Measurements from ENCODE around the gene DBF4B.
"Not testable (repeated sequence)": the region's sequence is repeated elsewhere in the genome, so short reads cannot be mapped to it uniquely, and the experiment has no call there.

The DBF4B gene

DNA sequence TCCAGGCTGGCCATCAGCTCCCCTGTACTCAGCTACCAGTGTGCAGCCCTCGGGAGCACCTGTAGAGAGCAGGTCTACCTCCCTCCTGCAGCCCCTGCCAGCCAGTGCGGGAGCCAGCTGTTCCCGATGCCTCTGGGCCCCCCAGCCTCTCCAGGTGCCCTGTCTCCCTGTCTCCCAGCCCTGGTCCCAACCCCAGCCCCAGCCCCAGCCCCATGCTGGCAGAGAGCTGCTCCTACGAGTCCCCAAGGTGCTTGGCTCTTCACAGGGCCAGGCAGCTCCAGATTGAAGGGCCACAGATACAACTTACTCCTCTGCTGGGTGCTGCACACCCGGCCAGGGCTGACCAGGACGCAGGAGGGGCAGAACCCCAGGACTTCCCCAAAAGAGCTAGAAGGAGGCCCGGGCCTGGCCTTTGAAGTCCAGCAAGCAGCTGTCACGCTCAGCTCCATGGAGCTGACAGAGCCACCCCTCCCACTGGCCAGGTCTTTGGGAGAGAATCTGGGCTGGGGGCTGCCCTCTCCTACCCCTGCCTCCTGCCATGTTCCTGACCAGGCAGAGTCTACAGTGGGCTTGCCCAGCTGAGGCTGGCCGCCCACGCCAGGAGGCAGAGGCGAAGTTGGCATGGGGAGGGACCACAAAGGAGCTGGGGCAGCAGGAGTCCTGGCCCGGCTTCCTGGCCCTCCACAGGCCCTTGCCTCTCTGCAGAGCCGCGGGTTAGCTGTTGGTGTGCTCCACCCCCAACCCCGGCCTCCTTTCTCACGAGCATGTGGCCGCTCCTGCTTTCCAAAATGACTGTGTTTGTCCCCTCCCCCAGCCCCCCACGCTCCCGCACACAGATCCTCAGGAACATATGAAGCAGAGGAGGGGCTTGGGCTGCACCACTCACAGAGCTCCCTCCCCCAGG is 40.9 kb downstream of the DBF4B start:
- TF ChIP-seq, protein P1, sequence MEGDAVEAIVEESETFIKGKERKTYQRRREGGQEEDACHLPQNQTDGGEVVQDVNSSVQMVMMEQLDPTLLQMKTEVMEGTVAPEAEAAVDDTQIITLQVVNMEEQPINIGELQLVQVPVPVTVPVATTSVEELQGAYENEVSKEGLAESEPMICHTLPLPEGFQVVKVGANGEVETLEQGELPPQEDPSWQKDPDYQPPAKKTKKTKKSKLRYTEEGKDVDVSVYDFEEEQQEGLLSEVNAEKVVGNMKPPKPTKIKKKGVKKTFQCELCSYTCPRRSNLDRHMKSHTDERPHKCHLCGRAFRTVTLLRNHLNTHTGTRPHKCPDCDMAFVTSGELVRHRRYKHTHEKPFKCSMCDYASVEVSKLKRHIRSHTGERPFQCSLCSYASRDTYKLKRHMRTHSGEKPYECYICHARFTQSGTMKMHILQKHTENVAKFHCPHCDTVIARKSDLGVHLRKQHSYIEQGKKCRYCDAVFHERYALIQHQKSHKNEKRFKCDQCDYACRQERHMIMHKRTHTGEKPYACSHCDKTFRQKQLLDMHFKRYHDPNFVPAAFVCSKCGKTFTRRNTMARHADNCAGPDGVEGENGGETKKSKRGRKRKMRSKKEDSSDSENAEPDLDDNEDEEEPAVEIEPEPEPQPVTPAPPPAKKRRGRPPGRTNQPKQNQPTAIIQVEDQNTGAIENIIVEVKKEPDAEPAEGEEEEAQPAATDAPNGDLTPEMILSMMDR (conservative IDR thresholded peaks at IDR 0.05; ENCODE audit: control insufficient read depth, insufficient read depth, low read depth, low read length), result no peak

DNA sequence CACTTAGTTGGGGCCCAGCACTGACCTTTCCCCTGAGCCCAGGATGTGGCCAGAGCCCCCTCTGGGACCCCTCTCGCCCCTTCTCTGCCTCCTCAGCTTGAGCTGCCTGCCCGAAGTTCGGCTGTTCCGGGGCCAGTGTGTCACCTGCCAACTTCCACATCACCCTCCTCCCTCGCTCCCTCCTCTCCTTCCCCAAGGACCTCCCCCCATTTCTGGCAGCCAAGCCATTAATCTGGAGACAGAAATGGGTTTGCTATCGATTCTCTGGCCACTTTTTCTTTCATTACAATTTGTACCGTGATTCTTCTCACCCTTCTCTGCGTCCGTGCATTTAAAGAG is 41.5 kb downstream of the DBF4B start:
- TF ChIP-seq, protein P1 (conservative IDR thresholded peaks at IDR 0.05; ENCODE audit: control insufficient read depth, insufficient read depth, low read depth, low read length), result no peak
- no peak overlapping the region for H3K4me3 ChIP-seq (ENCODE audit: control insufficient read depth, low read depth, low read length)
- DNase-seq (ENCODE audit: low read depth), result no peak

More for the DNA sequence above, 40.9 kb downstream of the DBF4B start:
- H3K4me3 ChIP-seq (ENCODE audit: control insufficient read depth, low read depth, low read length), result no peak overlapping the region
- no peak for DNase-seq (ENCODE audit: low read depth)

DNA sequence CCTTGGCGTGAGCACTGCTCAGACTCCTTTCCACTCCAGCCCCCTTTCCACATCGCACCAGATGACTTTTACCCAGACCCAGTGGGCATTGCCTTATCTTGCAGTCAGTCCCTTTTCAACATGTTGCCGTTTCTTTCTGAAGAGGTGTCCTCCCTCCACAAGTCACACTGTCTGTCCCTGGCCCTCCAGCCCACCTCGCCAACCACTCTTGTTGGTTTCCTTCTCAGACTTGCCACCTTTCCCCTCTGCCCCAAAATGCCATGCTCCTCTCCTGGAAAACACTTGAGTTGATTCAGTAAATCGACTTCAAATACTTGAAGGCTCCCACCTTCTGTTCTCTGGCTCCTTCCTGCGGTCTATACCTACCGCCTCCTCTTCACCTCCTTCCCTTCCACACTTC is 42.9 kb downstream of the DBF4B start:
- no peak overlapping the region for H3K4me3 ChIP-seq (ENCODE audit: control insufficient read depth, low read depth, low read length)
- TF ChIP-seq, protein P1 (conservative IDR thresholded peaks at IDR 0.05; ENCODE audit: control insufficient read depth, insufficient read depth, low read depth, low read length), result no peak
- DNase-seq (ENCODE audit: low read depth), result no peak

DNA sequence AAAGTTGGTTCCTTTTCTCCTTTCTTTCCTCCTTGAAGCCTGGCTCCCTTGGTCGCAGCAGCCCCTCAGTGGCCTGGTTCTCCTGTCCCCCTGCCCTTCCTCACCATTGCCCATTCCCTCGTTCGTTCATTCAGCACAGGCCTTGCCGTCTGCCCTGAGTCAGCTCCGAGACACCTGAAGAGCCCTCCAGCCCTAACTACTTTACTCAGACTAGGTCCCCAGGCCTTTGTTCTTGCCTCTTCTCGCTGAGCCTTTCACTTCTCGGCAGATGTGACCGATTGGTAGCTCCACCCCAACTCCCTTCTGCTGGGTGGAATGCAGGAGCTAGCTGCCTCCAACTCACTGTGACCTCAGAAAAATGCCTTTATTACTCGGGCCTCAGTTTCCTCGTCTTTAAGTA is 43.3 kb downstream of the DBF4B start:
- H3K4me3 ChIP-seq (ENCODE audit: control insufficient read depth, low read depth, low read length), result no peak overlapping the region
- TF ChIP-seq, protein P1 (conservative IDR thresholded peaks at IDR 0.05; ENCODE audit: control insufficient read depth, insufficient read depth, low read depth, low read length), result no peak
- no peak for DNase-seq (ENCODE audit: low read depth)

DNA sequence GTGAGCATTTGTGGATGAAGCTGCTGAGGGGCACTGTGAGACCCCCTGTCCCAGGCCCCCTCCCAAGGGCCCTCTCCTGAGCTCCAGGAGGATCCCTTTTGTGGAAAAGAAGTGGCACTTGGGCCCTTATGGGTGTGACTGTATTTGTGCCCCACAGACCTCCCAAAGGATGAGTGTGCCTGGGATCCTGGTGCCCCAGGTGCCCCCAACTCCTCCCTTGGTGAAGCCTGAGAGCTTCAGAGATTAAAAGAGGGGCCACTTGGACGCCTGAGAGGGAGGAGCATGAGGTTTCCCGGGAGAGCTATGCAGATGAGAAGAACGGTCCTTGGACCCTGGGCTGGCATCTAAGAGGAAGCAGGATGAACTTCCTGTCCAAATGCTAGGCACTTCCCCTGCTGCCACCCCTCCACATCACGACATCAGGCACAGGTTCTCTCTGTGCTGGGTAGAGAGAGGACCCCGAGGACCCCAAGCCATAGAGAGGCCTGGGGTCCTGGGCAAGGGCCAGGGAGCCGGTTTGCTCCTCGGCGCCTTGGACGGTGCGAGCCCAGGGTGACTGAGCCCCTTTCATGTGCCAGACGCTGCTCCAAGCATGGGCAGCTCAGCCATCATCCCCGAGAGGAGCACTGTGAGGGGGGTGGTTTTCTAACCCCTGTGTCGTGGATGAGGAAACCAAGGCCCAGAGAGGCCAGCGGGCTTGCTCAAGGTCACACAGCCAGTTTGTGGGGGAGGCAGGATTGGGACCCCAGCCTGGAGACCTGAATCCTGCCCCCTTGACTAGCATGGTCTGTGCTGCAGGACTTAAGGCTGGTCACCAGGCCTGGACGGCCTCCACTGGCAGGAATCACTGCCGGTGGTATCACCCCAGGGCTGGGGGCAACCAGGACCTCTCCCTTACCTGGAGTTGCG is 44.7 kb downstream of the DBF4B start:
- H3K4me3 ChIP-seq (ENCODE audit: control insufficient read depth, low read depth, low read length), result no peak overlapping the region
- TF ChIP-seq, protein P1 (conservative IDR thresholded peaks at IDR 0.05; ENCODE audit: control insufficient read depth, insufficient read depth, low read depth, low read length), result no peak
- DNase-seq (ENCODE audit: low read depth), result no peak

DNA sequence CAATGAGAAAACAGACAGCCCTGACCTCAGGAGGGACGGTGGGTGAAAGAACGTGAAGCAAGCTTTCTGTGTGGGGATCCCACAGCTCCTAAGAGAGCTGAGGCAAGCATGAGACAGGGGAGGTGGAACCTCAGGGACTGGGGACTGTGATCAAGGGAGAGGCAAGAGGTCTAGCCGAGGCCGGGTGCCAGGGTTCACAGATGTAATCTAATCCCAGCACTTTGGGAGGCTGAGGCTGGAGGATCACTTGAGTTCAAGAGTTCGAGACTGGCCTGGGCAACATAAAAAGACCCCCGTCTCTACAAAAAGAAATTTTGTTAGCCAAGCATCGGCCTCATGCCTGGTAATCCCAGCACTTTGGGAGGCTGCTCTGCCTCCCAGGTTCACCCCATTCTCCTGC is 45.8 kb downstream of the DBF4B start:
- no peak overlapping the region for H3K4me3 ChIP-seq (ENCODE audit: control insufficient read depth, low read depth, low read length)
- TF ChIP-seq, protein P1 (conservative IDR thresholded peaks at IDR 0.05; ENCODE audit: control insufficient read depth, insufficient read depth, low read depth, low read length), result no peak
- DNase-seq (ENCODE audit: low read depth), result no peak

DNA sequence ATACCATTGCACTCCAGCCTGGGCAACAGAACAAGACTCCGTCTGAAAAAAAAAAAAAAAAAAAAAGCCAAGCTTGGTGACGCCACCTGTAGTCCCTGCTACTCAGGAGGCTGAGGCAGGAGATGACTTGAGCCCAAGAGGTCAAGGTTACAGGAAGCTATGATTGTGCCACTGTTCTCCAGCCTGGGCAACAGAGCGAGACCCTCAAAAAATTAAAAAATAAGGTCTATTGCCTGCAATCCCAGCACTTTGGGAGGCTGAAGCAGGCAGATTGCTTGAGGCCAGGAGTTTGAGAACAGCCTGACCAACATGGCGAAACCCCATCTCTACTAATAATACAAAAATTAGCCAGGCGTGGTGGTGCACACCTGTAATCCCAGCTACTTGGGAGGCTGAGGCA is 46.7 kb downstream of the DBF4B start:
- DNase-seq (ENCODE audit: low read depth); H3K4me3 ChIP-seq (ENCODE audit: control insufficient read depth, low read depth, low read length): not testable (repeated sequence)

All from fibroblast of mammary gland (primary cell).